K562 (cell line): ENCODE results near the gene ARID3B. TPM values are rescaled to one million over a fixed set of nuclear protein-coding genes. Genes with fewer than 3 reads are reported as not detected.

Experiments
- ATAC-seq: fragments of 200-7000 bp; cut with Tn5 transposase; 3 replicates; pipeline ENCODE4 v1.9.1; 2020; ENCODE audit warnings: moderate library complexity
- BruUV-seq: library from RNA; stranded (reverse); fragments of 400-500 nt; replicated peaks from 2 replicates; lab custom pipeline; 2021; lab: Mats Ljungman, UMichigan
- CTCF ChIA-PET: fragments of 300-600 bp; formaldehyde crosslinking; extraction: SDS; loops from one replicate; lab custom pipeline; 2021; ENCODE audit warnings: low intra/inter-chr PET ratio; lab: Yijun Ruan, JAX
- POLR2A ChIA-PET: fragments of 300-600, 350-650 bp; sonication (Branson Sonifier 250); formaldehyde crosslinking; extraction: SDS; loops from one replicate; lab custom pipeline; 2021; ENCODE audit warnings: antibody characterized with exemption, inconsistent platforms; lab: Yijun Ruan, JAX
- DNase-seq, 4 experiments: peaks; one replicate each; pipeline versions ENCODE4 v3.0.0 to v3.0.0-alpha.2; 2011 to 2018; ENCODE audit warnings: low spot score in 3 of 4, mixed read lengths in 3 of 4; ENCODE audit errors: extremely low read depth in 1 of 4
- FAIRE-seq: peaks from 2 replicates; lab custom pipeline; 2011; peaks lifted over from hg19 to GRCh38; lab: Jason Lieb, UNC
- H2AFZ ChIP-seq: 2 replicates; pipeline ENCODE4 v1.6.0; 2011; ENCODE audit warnings: low read depth, low read length, control low read depth, inconsistent platforms
- H3K27ac ChIP-seq: fragments of 200-600 bp; 3 replicates; pipeline ENCODE4 v1.8.0; 2011; ENCODE audit warnings: low read depth, mild to moderate bottlenecking, control low read depth, inconsistent platforms, low read length, moderate library complexity, mixed read lengths; ENCODE audit errors: extremely low read depth
- H3K27me3 ChIP-seq, 2 experiments: fragments of 300-600 bp in 1 of 2; 2 replicates in 1 of 2; 3 replicates in 1 of 2; pipeline versions ENCODE4 v1.6.0 to v1.8.0; 2011; ENCODE audit warnings: inconsistent platforms in 2 of 2, low read length in 2 of 2, mild to moderate bottlenecking in 1 of 2, mixed read lengths in 1 of 2, moderate library complexity in 1 of 2; ENCODE audit not compliant: control insufficient read depth in 2 of 2, insufficient read depth in 2 of 2
- H3K36me3 ChIP-seq: fragments of 300-600 bp; 3 replicates; pipeline ENCODE4 v1.8.0; 2011; ENCODE audit warnings: mild to moderate bottlenecking, low read length, inconsistent platforms; ENCODE audit not compliant: control insufficient read depth, insufficient read depth
- H3K4me1 ChIP-seq, 2 experiments: fragments of 200-600 bp in 1 of 2; replicated peaks in 1 of 2; 2 replicates in 1 of 2; 3 replicates in 1 of 2; pipeline versions ENCODE4 v1.5.1 to v1.8.0; 2011; ENCODE audit warnings: inconsistent platforms in 2 of 2, low read length in 2 of 2, mild to moderate bottlenecking in 1 of 2, mixed read lengths in 1 of 2, moderate library complexity in 1 of 2; ENCODE audit not compliant: control insufficient read depth in 2 of 2, insufficient read depth in 2 of 2
- H3K4me2 ChIP-seq: 2 replicates; pipeline ENCODE4 v1.6.1; 2011; ENCODE audit warnings: low read length, control low read depth, inconsistent platforms, mixed read lengths; ENCODE audit not compliant: insufficient read depth
- H3K4me3 ChIP-seq: fragments of 200-600 bp; sonication (generic), shearing (Covaris generic); 2 replicates; pipeline ENCODE4 v1.5.1; 2016; ENCODE audit warnings: control low read depth, inconsistent platforms
- H3K79me2 ChIP-seq: fragments of 200-600 bp; 3 replicates; pipeline ENCODE4 v1.8.0; 2011; ENCODE audit warnings: low read length, inconsistent platforms; ENCODE audit not compliant: control insufficient read depth, insufficient read depth
- H3K9ac ChIP-seq, 2 experiments: 2 replicates each; pipeline versions ENCODE4 v1.6.0 to v1.6.1; 2011; ENCODE audit warnings: low read depth in 2 of 2, low read length in 2 of 2, control low read depth in 1 of 2, inconsistent platforms in 1 of 2, mild to moderate bottlenecking in 1 of 2, mixed read lengths in 1 of 2; ENCODE audit not compliant: insufficient read depth in 1 of 2
- H3K9me1 ChIP-seq: one replicate; pipeline ENCODE4 v1.6.0; 2011; ENCODE audit warnings: inconsistent platforms, mild to moderate bottlenecking, low read length, moderate library complexity; ENCODE audit not compliant: control insufficient read depth, insufficient read depth
- H3K9me3 ChIP-seq: replicated peaks from 2 replicates; pipeline ENCODE4 v1.5.1; 2011; ENCODE audit warnings: low read depth, low read length, inconsistent platforms; ENCODE audit not compliant: control insufficient read depth, insufficient read depth
- H4K20me1 ChIP-seq: replicated peaks from 2 replicates; pipeline ENCODE4 v1.6.1; 2011; ENCODE audit warnings: low read length, inconsistent platforms, mixed read lengths; ENCODE audit not compliant: control insufficient read depth, insufficient read depth
- DMBX1 ChIP-seq: fragments of 250-450 bp; sonication (Bioruptor Pico); IDR thresholded peaks from 2 replicates; pipeline ENCODE4 v1.8.0; 2022; ENCODE audit warnings: inconsistent platforms, mild to moderate bottlenecking, moderate library complexity, borderline replicate concordance
- E2F8 ChIP-seq: fragments of 450-650 bp; IDR thresholded peaks from 2 replicates; pipeline ENCODE4 v1.7.1; 2018; ENCODE audit warnings: mild to moderate bottlenecking, low read depth; ENCODE audit not compliant: partially characterized antibody
- GMEB1 ChIP-seq: fragments of 250-450 bp; sonication (Bioruptor Pico); IDR thresholded peaks from 2 replicates; pipeline ENCODE4 v1.4.0; 2020; ENCODE audit warnings: mild to moderate bottlenecking
- HDAC3 ChIP-seq: fragments of 450-650 bp; IDR thresholded peaks from 2 replicates; pipeline ENCODE4 v1.6.1; 2018; ENCODE audit warnings: borderline replicate concordance, mild to moderate bottlenecking, moderate library complexity; ENCODE audit not compliant: partially characterized antibody
- JUND ChIP-seq, 2 experiments: IDR thresholded peaks; 2 replicates in 1 of 2; 3 replicates in 1 of 2; pipeline ENCODE4 v1.6.1; 2011; ENCODE audit warnings: borderline replicate concordance in 2 of 2, low read depth in 2 of 2, low read length in 2 of 2, improper control_type of control experiment in 1 of 2, missing biosample characterization in 1 of 2, missing genetic modification characterization in 1 of 2, missing genetic modification reagents in 1 of 2
- MAFF ChIP-seq: IDR thresholded peaks from 2 replicates; pipeline ENCODE4 v1.6.1; 2012; ENCODE audit warnings: low read length, improper control_type of control experiment
- MLX ChIP-seq, 2 experiments: fragments of 450-650 bp in 1 of 2; sonication (generic) in 1 of 2; formaldehyde crosslinking; conservative IDR thresholded peaks; 2 replicates each; pipeline versions ENCODE4 v1.4.0 to v1.8.1; 2020 to 2022; ENCODE audit warnings: mild to moderate bottlenecking in 1 of 2, missing genetic modification reagents in 1 of 2
- PHF21A ChIP-seq: fragments of 450-650 bp; IDR thresholded peaks from 2 replicates; pipeline ENCODE4 v1.6.1; 2017; ENCODE audit warnings: low read depth, borderline replicate concordance
- PHF8 ChIP-seq: fragments of 200-600 bp; sonication (generic); IDR thresholded peaks from 2 replicates; pipeline ENCODE4 v1.6.1; 2012; ENCODE audit warnings: mixed run types, mild to moderate bottlenecking, inconsistent platforms, low read length, moderate library complexity, borderline replicate concordance
- SOX6 ChIP-seq: fragments of 450-650 bp; IDR thresholded peaks from 2 replicates; pipeline ENCODE4 v1.6.1; 2014; ENCODE audit warnings: mild to moderate bottlenecking
- ZNF354B ChIP-seq: fragments of 250-450 bp; sonication (Bioruptor Pico); IDR thresholded peaks from 2 replicates; pipeline ENCODE4 v1.4.0; 2020
- ZNF398 ChIP-seq: fragments of 250-450 bp; sonication (Bioruptor Pico); IDR thresholded peaks from 2 replicates; pipeline ENCODE4 v1.8.0; 2021; ENCODE audit warnings: moderate library complexity, mild to moderate bottlenecking, inconsistent platforms
- ZNF584 ChIP-seq: fragments of 200-800 bp; sonication (Bioruptor generic); IDR thresholded peaks from 2 replicates; pipeline ENCODE4 v1.6.1; 2016; ENCODE audit warnings: low read depth, mild to moderate bottlenecking, missing genetic modification characterization, missing compliant biosample characterization
- WGBS: fragments of 100-300 bp; shearing (Covaris generic); methylation state at CpG from one replicate; pipeline ENCODE4 v1.1.6; 2016; ENCODE audit warnings: low coverage, mixed read lengths; ENCODE audit not compliant: insufficient coverage; ENCODE audit errors: missing lambda C conversion rate; 5-methylcytosine and 5-hydroxymethylcytosine counted together
- in situ Hi-C: fragments of 300-500 bp; cut with MboI; formaldehyde crosslinking; loops from 4 replicates; pipeline ENCODE4 v1.15.0; 2018; ENCODE audit warnings: inconsistent platforms, mixed read lengths
- intact Hi-C: fragments of 100-400 bp; cut with micrococcal nuclease; formaldehyde crosslinking; loops from 2 replicates; pipeline ENCODE4 v1.14.2; 2022
- polyA plus RNA-seq, 8 experiments: library from polyadenylated mRNA; depleted of rRNA in 4 of 8; stranded (reverse) in 5 of 8; unstranded in 3 of 8; fragments of >200 nt; fragmentation: Nextera tagmentation in 2 of 8; fragmentation: Illumina TruSeq in 1 of 8; extraction: Ambion mirVana in 2 of 8; extraction: Trizol in 1 of 8; gene quantifications; 2 replicates each; pipeline versions ENCODE4 v1.2.1 to v1.2.3, GENCODE V29; 2011 to 2014; ENCODE audit warnings: inconsistent platforms in 1 of 8, missing spikeins in 1 of 8
- total RNA-seq, 7 experiments: library from RNA; depleted of rRNA in 6 of 7; stranded (reverse); fragments of >200 nt in 6 of 7; fragmentation: Illumina TruSeq in 2 of 7; extraction: Trizol in 2 of 7; gene quantifications; 2 replicates each; pipeline versions ENCODE4 v1.2.1 to v1.2.3, GENCODE V29; 2011 to 2021; ENCODE audit warnings: low replicate concordance in 1 of 7

ARID3B gene
- total and polyA plus RNA-seq, 9 of the 15 experiments (the other 6 are each of a cell fraction or from before 2014, with no cell fraction given), result 0.32 to 15.1 (median 7.1) TPM

GRCh38 chr15:74603026-74603788 lies 62.2 kb downstream of the ARID3B start:
- H3K4me2 ChIP-seq, result no peak overlapping the region
- POLR2A ChIA-PET, result interaction anchor here (0.5 to 8.4 kb wide), 4 partner anchors 10 to 346 kb away, joined by 3 to 111 read pairs (median 3); partner anchors contain the start of gene CLK3
- WGBS, result 74% methylated on average over 13 of the region's 13 CpGs
- ATAC-seq (no peak), FAIRE-seq (no peak), DNase-seq (no peak)
- H3K9me1 ChIP-seq, result no peaks in the 10 kb centered on the region
- intact Hi-C loops, result no loop called here
- H2AFZ ChIP-seq, result no peak overlapping the region
- no peak overlapping the region for H3K9ac ChIP-seq
- no peak overlapping the region for H3K4me3 ChIP-seq
- no peaks in the 10 kb centered on the region for H4K20me1 ChIP-seq
- no peak overlapping the region for H3K27ac ChIP-seq
- H3K36me3 ChIP-seq, result no peaks in the 10 kb centered on the region
- H3K4me1 ChIP-seq, result peaks cover 6 to 45% of the 10 kb centered on the region in 2 experiments; a peak in 4 of 5 replicates
- in situ Hi-C loops, result no loop called here
- no peaks in the 10 kb centered on the region for H3K9me3 ChIP-seq
- peaks cover 17% of the 10 kb centered on the region for H3K79me2 ChIP-seq
- H3K27me3 ChIP-seq, result peaks cover 0 to 3% of the 10 kb centered on the region in 2 experiments; a peak in 1 of 5 replicates
- CTCF ChIA-PET, result no interaction called here
- BruUV-seq, result no TSS peak
- TF ChIP-seq E2F8 (no peak), JUND (IDR thresholded peaks at IDR 0.05; ENCODE audit: borderline replicate concordance, low read depth, low read length) (no peak), JUND (tag; IDR thresholded peaks at IDR 0.05; ENCODE audit: borderline replicate concordance, low read depth, low read length) (no peak), ZNF584 (CRISPR knock-in tag) (no peak), MAFF (no peak), HDAC3 (no peak), ZNF398 (CRISPR knock-in tag) (no peak), PHF8 (no peak), ZNF354B (no peak), DMBX1 (CRISPR knock-in tag) (no peak), PHF21A (no peak), MLX (CRISPR knock-in tag; conservative IDR thresholded peaks at IDR 0.05) (no peak), GMEB1 (CRISPR knock-in tag) (no peak), SOX6 (no peak)
